Lung (tissue), 10 donors: ENCODE measurements around the gene NBPF11. TPM values are rescaled to one million over a fixed set of nuclear protein-coding genes. Genes with fewer than 3 reads are reported as not detected.
"Not testable (repeated sequence)": the region's sequence is repeated elsewhere in the genome, so short reads cannot be mapped to it uniquely, and the experiment has no call there.

Experiments used
- ATAC-seq: fragments of 200-7000 bp; cut with Tn5 transposase; one replicate; pipeline ENCODE4 v1.9.1; 2020; ENCODE audit warnings: moderate number of reproducible peaks; ENCODE audit not compliant: insufficient read depth, low FRiP score
- DNase-seq, 3 donors: peaks; one replicate each; pipeline ENCODE4 v3.0.0-alpha.2; 2013 to 2017
- H3K27ac ChIP-seq, 2 donors: one replicate each; pipeline ENCODE4 v1.5.1; 2013; ENCODE audit warnings: mild to moderate bottlenecking in 2 of 2, moderate library complexity in 2 of 2, control low read depth in 1 of 2, inconsistent platforms in 1 of 2, low read depth in 1 of 2, low read length in 1 of 2
- H3K27me3 ChIP-seq, 3 donors: one replicate each; pipeline ENCODE4 v1.5.1; 2013; ENCODE audit warnings: low read length in 2 of 3; ENCODE audit not compliant: control insufficient read depth in 3 of 3, insufficient read depth in 3 of 3
- H3K36me3 ChIP-seq, 4 donors: one replicate each; pipeline ENCODE4 v1.5.1; 2013; ENCODE audit warnings: low read length in 4 of 4, mild to moderate bottlenecking in 1 of 4, moderate library complexity in 1 of 4; ENCODE audit not compliant: control insufficient read depth in 4 of 4, insufficient read depth in 4 of 4
- H3K4me1 ChIP-seq, 5 donors: one replicate each; pipeline ENCODE4 v1.5.1; 2013; ENCODE audit warnings: low read length in 5 of 5, mild to moderate bottlenecking in 2 of 5, moderate library complexity in 1 of 5; ENCODE audit not compliant: control insufficient read depth in 5 of 5, insufficient read depth in 5 of 5
- H3K4me3 ChIP-seq: one replicate; pipeline ENCODE4 v1.5.1; 2013; ENCODE audit warnings: mild to moderate bottlenecking, control low read depth, moderate library complexity
- H3K9ac ChIP-seq, 2 donors: one replicate each; pipeline ENCODE4 v1.5.1; 2013; ENCODE audit warnings: low read length in 2 of 2, control low read depth in 1 of 2; ENCODE audit not compliant: insufficient read depth in 1 of 2
- H3K9me3 ChIP-seq, 4 donors: one replicate each; pipeline ENCODE4 v1.5.1; 2013; ENCODE audit warnings: low read length in 3 of 4, mild to moderate bottlenecking in 1 of 4, moderate library complexity in 1 of 4; ENCODE audit not compliant: control insufficient read depth in 4 of 4, insufficient read depth in 3 of 4
- WGBS, 2 donors: extraction: QIAGEN DNeasy Blood & Tissue Kit; methylation state at CpG; one replicate each; pipeline ENCODE4 v1.1.7; 2013; 5-methylcytosine and 5-hydroxymethylcytosine counted together
- polyA plus RNA-seq, 2 donors: library from polyadenylated mRNA; stranded (reverse); fragments of 200-250 nt; gene quantifications; one replicate each; pipeline ENCODE4 v1.2.1, GENCODE V29; 2013
- total RNA-seq, 2 donors: library from RNA; depleted of rRNA in 1 of 2; stranded (reverse); fragments of >200 nt in 1 of 2; gene quantifications; one replicate each; pipeline ENCODE4 v1.2.1, GENCODE V29; 2014 to 2021
- donor health status: Bipolar disorder and iron deficiency.
- donor health status: healthy.
- donor health status: DM: yes; HTN: yes; CAD: no.

NBPF11 gene
- total and polyA plus RNA-seq, 4 donors: 4.4 to 16.1 (median 8.3) TPM

DNA sequence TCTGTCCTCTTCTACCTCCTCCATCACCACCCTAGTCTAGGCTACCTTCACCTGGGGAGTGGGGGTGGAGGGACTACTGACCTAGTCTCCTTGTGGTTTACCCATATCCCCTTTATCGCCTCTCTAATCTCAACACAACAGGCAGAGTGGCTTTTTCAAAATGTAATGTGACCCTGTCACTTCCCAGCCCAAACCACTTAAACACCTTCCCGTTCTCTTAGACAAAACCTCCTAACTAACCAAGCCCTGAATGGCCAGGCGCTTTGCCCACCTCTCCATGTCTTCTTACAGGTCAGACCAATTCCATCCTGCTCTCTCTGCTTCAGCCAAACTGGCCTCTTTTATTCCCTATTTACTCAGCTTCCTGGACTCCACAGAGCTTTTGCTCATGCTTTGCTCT, 714 bp upstream of the NBPF11 start:
- H3K9ac ChIP-seq, DNase-seq, H3K4me3 ChIP-seq, H3K27ac ChIP-seq, H3K36me3 ChIP-seq, H3K27me3 ChIP-seq, H3K4me1 ChIP-seq, H3K9me3 ChIP-seq, ATAC-seq: not testable (repeated sequence)
- WGBS, 2 donors: 60 to 70% methylated on average over 2 to 3 of the region's 3 CpGs

DNA sequence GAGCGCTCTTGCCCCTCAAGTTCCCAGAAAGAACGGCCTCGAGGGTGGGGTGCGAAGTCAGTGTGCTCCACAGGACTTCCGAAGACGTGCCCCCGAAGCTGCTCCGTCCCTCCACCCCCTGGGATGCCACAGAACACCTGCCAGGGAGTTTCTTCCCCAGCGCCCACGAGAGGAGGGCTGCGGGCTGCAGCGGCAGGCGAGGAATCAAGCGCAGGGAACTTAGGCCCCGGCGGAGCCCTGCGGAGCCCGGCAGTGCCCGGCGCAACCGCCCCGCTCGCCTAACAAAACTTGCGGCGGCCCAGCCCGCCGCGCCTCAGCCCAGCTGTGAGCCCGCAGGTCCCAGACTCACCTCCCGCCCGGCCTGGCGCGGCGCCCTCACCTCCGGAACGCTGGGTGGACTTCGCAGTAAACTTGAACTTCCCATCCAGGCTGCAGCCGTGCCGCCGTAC, 686 bp downstream of the NBPF11 start:
- not testable (repeated sequence) for H3K9ac ChIP-seq
- WGBS, 2 donors: 0 to 1% methylated on average over 33 to 38 of the region's 40 CpGs

DNA sequence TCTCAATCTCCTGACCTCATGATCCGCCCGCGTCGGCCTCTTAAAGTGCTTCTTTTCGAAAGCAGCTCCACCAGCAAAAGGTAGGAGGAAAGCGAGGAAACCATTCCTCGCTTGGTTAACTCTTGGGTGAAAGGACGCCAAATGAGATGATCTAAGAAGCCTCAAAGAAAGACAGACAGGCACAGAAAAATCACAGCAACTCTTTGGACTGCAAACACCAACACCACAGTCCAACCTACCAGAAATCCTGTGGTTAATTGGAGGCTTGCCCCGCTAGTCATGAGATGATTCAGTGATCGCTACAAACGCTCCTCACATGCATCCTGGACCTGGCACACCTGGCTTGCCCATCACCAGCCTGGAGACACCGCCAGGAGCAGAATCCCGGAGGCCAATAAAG, 1.1 kb downstream of the NBPF11 start:
- DNase-seq, ATAC-seq: not testable (repeated sequence)

More for the DNA sequence above, 686 bp downstream of the NBPF11 start:
- H3K4me1 ChIP-seq, H3K36me3 ChIP-seq, H3K9me3 ChIP-seq, H3K27me3 ChIP-seq, H3K27ac ChIP-seq: not testable (repeated sequence)
- peak; percentile 54 for ATAC-seq
- DNase-seq: peak in 2 of 3 donors; percentile 21 to 32
- peak overlapping the region; percentile 62 for H3K4me3 ChIP-seq

DNA sequence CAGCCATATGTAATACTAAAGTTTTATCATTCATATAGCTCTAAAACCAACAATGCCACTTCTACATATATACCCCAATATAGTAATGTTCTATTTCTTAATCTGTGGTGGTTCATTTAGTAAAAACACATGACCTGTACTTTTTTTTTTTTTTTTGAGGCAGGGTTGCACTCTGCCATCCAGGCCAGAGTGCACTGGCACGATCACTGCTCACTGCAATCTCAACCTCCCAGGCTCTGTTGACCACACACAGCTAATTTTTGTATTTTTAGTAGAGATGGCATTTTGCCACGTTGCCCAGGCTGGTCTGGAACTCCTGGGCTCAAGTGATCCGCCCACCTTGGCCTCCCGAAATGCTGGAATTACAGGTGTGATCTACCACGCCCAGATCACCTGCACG, 2.1 kb downstream of the NBPF11 start:
- H3K27ac ChIP-seq, H3K9me3 ChIP-seq, H3K9ac ChIP-seq, H3K36me3 ChIP-seq, H3K27me3 ChIP-seq, DNase-seq, H3K4me1 ChIP-seq, ATAC-seq, H3K4me3 ChIP-seq: not testable (repeated sequence)
- 53% methylated on average over 2 of the region's 6 CpGs; no CpG with 5 or more reads in 1 of the 2 donors for WGBS, 2 donors

More for the DNA sequence above, 1.1 kb downstream of the NBPF11 start:
- not testable (repeated sequence) for H3K27me3 ChIP-seq, H3K9ac ChIP-seq, H3K36me3 ChIP-seq, H3K4me3 ChIP-seq, H3K4me1 ChIP-seq, H3K9me3 ChIP-seq, H3K27ac ChIP-seq
- whole genome bisulfite sequencing, 2 donors: 23 to 41% methylated on average over 11 to 13 of the region's 13 CpGs

DNA sequence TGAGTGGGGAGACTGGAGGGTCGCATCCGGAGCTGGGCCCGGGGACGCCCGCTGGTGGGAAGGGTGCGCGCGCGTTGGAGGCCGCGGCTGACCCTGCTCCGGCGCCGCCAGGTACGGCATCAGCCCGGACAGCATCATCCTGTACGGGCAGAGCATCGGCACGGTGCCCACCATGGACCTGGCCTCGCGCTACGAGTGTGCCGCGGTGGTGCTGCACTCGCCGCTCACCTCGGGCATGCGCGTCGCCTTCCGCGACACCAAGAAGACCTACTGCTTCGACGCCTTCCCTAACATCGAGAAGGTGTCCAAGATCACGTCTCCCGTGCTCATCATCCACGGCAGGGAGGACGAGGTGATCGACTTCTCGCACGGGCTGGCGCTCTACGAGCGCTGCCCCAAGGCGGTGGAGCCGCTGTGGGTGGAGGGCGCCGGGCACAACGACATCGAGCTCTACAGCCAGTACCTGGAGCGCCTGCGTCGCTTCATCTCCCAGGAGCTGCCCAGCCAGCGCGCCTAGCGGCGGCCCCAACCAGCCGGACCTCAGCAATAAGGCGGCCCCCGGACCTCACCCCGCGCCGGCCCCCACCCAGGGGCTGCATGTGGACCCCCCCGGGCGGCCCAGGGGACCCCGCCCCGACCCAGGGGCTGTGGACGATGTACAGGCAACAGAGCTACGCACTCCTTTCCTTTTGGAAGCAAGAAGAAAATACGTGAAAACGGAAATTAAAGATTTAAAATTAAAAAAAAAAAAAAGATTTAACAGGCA, 2.8 kb downstream of the NBPF11 start:
- not testable (repeated sequence) for H3K36me3 ChIP-seq, H3K27ac ChIP-seq, H3K4me1 ChIP-seq, DNase-seq, H3K9me3 ChIP-seq, H3K9ac ChIP-seq, H3K27me3 ChIP-seq, ATAC-seq, H3K4me3 ChIP-seq
- WGBS, 2 donors: 93 to 95% methylated on average over 36 to 70 of the region's 72 CpGs

DNA sequence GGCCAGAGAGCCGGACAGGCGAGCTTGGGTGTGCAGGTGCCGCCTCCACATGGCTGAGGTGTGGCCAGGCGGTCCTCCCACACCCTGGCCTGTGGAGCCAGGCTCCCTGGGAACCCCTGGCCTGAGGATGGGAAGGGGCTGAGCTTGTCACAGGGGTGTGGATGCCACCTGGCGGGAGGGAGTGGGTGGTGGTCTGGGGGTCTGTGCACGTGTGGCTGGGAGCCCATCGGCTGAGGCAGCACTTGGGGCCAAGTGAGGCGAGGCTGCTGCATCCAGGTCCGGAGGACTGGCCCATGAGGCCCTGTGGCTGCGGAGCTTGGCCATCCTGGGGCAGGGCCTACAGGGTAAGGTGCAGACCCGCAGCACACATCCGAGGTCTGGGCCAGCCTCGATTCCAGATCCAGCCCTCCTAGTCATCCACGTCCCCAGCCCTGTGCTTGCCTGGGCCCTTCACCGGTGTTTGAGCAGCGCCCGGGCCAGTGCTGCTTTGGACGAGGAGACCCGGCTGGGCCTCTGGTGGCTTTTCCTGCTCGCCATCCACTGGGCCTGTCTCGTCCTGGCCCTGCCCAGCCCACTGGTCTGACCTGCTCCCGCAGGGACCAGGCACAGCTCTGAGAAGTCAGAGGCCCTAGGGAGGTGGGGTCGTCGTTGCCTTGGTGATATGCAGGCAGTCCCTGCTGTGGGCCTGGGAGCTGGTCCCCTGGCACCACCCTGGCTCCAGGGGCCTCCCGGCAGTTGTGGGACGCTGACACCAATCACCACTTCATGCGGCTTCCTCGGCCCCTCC, 4.8 kb downstream of the NBPF11 start:
- H3K36me3 ChIP-seq, H3K4me1 ChIP-seq, H3K27ac ChIP-seq, DNase-seq, H3K4me3 ChIP-seq, ATAC-seq, H3K27me3 ChIP-seq, H3K9me3 ChIP-seq, H3K9ac ChIP-seq: not testable (repeated sequence)
- 94 to 95% methylated on average over 18 to 21 of the region's 28 CpGs for WGBS, 2 donors

DNA sequence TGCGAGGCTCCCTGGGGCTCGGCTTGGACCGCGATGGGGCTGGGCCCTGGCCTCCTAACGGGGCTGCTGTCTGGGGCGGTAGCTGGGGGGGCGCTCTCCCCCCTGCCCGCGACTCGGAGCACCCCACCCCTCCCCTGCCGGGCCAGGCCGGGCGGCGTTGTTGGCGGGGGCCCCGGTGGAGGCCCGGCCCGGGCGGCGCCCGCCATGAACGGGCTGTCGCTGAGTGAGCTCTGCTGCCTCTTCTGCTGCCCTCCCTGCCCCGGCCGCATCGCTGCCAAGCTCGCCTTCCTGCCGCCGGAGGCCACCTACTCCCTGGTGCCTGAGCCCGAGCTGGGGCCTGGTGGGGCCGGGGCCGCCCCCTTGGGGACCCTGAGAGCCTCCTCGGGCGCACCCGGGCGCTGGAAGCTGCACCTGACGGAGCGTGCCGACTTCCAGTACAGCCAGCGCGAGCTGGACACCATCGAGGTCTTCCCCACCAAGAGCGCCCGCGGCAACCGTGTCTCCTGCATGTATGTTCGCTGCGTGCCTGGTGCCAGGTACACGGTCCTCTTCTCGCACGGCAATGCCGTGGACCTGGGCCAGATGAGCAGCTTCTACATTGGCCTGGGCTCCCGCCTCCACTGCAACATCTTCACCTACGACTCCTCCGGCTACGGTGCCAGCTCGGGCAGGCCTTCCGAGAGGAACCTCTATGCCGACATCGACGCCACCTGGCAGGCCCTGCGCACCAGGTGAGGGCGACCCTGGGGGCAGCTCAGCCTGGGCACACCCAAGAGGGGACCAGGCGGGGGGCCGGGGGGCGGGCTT, 5.7 kb downstream of the NBPF11 start:
- H3K4me1 ChIP-seq, H3K27ac ChIP-seq, H3K36me3 ChIP-seq, H3K4me3 ChIP-seq, DNase-seq, H3K9me3 ChIP-seq, ATAC-seq, H3K9ac ChIP-seq, H3K27me3 ChIP-seq: not testable (repeated sequence)
- WGBS, 2 donors: 77 to 92% methylated on average over 26 to 60 of the region's 66 CpGs
